Epithelial cell of esophagus (primary cell): ENCODE measurements around the gene UCP3.

Source experiments
- DNase-seq: peaks from one replicate; pipeline ENCODE4 v3.0.0; 2010; ENCODE audit warnings: low read depth
- H3K4me3 ChIP-seq: 2 replicates; pipeline ENCODE4 v1.5.1; 2011; ENCODE audit warnings: mild to moderate bottlenecking, low read length, control low read depth
- TF ChIP-seq, protein P1 (sequence below): IDR thresholded peaks from 2 replicates; pipeline ENCODE4 v1.5.1; 2011; ENCODE audit warnings: low read depth, mild to moderate bottlenecking, low read length, control low read depth, inconsistent platforms; ENCODE audit not compliant: insufficient read depth; ENCODE audit errors: missing control alignments

The UCP3 gene

DNA sequence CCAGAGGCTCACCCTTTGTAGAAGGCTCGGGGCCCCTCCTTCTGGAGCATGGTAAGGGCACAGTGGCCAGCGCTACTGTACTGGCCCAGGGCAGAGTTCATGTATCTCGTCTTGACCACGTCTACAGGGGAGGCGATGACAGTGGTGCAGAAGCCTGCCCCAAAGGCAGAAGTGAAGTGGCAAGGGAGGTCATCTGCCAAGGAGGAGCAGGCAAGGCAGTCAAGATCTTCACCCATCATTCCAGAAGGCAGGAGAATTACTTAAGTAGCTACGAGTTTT is 33.5 kb downstream of the UCP3 start:
- no peak for DNase-seq
- H3K4me3 ChIP-seq, result no peak overlapping the region
- TF ChIP-seq, protein P1, sequence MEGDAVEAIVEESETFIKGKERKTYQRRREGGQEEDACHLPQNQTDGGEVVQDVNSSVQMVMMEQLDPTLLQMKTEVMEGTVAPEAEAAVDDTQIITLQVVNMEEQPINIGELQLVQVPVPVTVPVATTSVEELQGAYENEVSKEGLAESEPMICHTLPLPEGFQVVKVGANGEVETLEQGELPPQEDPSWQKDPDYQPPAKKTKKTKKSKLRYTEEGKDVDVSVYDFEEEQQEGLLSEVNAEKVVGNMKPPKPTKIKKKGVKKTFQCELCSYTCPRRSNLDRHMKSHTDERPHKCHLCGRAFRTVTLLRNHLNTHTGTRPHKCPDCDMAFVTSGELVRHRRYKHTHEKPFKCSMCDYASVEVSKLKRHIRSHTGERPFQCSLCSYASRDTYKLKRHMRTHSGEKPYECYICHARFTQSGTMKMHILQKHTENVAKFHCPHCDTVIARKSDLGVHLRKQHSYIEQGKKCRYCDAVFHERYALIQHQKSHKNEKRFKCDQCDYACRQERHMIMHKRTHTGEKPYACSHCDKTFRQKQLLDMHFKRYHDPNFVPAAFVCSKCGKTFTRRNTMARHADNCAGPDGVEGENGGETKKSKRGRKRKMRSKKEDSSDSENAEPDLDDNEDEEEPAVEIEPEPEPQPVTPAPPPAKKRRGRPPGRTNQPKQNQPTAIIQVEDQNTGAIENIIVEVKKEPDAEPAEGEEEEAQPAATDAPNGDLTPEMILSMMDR, result no peak

DNA sequence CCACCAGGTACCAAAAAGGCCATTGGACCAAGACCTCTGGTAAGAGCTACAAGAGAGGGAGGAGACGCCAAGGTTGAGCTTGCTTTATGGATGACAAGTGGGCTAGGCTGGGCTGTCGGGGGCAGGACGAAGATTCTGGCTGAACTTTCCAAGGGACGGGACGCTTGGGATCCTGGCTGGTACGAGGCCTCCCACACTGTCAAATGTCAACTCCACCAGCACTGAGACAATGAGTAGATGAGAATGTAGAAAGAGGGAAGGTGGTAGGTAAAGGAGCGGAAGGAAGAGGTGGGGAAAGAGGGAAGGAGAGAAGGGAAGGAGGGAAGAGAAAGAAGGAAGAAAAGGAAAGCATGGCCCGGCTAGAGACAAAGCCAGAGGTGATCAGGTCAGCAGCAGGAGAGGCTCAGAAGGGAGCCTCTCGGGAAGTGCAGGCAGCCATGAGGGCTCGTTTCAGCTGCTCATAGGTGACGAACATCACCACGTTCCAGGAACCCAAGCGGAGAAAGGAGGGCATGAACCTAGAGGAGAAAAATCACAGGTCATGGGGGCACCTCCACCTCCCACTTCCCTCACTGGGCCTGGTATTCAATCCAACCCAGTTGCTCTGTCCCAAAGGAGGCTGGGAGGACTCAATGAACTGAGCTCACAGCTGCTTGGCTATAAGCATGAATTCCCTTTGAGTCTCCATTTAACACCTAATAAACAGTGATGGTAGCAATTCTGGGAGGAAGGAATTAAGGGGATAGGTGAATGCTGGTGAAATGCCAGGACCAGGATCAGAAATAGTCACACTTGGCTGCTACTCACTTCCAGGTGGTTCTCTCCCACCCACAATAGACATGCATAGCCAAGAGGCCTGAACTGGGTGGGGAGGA is 34.0 kb downstream of the UCP3 start:
- no peak for DNase-seq
- TF ChIP-seq, protein P1, result no peak
- H3K4me3 ChIP-seq, result no peak overlapping the region

- TF ChIP-seq, protein P1, result no peak
- H3K4me3 ChIP-seq, result no peak overlapping the region
- DNase-seq, result peak; percentile 13
These were observed 36.0 kb downstream of the UCP3 start for GRCh38 chr11:73972620-73973449.

DNA sequence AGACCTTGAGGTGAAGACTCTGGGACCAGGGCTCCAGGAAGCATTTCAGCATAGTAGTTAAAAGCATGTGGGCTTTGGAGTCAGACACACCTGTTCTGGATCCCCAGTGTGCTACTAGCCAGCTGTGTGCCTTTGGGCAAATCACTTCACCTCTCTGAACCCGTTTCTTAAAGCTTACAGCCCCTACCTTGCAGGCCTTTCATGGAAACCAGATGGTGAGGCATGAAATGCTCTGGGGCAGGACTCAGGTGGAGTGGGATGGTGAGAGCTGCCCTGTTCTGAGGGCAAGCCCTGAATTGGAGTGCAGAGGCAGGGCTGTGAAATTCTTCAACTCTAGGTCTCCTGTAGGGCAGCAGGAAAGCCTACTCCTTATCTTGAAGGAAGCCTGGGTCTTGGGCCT is 36.7 kb downstream of the UCP3 start:
- no peak for DNase-seq
- no peak overlapping the region for H3K4me3 ChIP-seq
- TF ChIP-seq, protein P1, result no peak

- DNase-seq, result no peak
These were observed 37.6 kb downstream of the UCP3 start for GRCh38 chr11:73971175-73971719.

GRCh38 chr11:73969991-73970800 is 38.7 kb downstream of the UCP3 start:
- TF ChIP-seq, protein P1, result no peak
- DNase-seq, result no peak
- H3K4me3 ChIP-seq, result no peak overlapping the region

More at GRCh38 chr11:73971175-73971719, 37.6 kb downstream of the UCP3 start:
- H3K4me3 ChIP-seq, result no peak overlapping the region
- TF ChIP-seq, protein P1, result no peak
